HUDEP-2 (cell line): Measurements from ENCODE around the gene MAPK9.
A peak's percentile ranks its signal among the peaks of the same experiment; 100 is the strongest.

Experiments used
- DNase-seq, 76 experiments: peaks; one replicate each; lab custom pipeline; 2025; ENCODE audit not compliant: unreplicated experiment in 76 of 76; lab: John Stamatoyannopoulos, UW

The MAPK9 gene

GRCh38 chr5:180291943-180292831, at the start of gene MAPK9:
Gene MAPK9 (minus strand): TSS chr5:180292083. CDS start chr5:180280561, 11,522 bp downstream.
- DNase-seq, result peak in 68 of 76 experiments; percentile 2 to 81 (median 56)

GRCh38 chr5:180341595-180341994, 49.7 kb upstream of the MAPK9 start:
- DNase-seq, result no peak

GRCh38 chr5:180340856-180341255, 49.0 kb upstream of the MAPK9 start:
- DNase-seq, result no peak

GRCh38 chr5:180339583-180340183, 47.8 kb upstream of the MAPK9 start:
- no peak for DNase-seq

GRCh38 chr5:180338001-180338707, 46.3 kb upstream of the MAPK9 start:
- no peak for DNase-seq

- no peak for DNase-seq
Measured at GRCh38 chr5:180336234-180337020, 44.5 kb upstream of the MAPK9 start.

- DNase-seq, result no peak
Measured at GRCh38 chr5:180335614-180336233, 43.8 kb upstream of the MAPK9 start.

- DNase-seq, result no peak
Measured at GRCh38 chr5:180334751-180335613, 43.1 kb upstream of the MAPK9 start.

- DNase-seq, result no peak
Measured at GRCh38 chr5:180334176-180334575, 42.3 kb upstream of the MAPK9 start.

- no peak for DNase-seq
Measured at GRCh38 chr5:180333661-180334060, 41.8 kb upstream of the MAPK9 start.

- no peak for DNase-seq
Measured at GRCh38 chr5:180332861-180333260, 41.0 kb upstream of the MAPK9 start.

GRCh38 chr5:180332051-180332517, 40.2 kb upstream of the MAPK9 start:
- no peak for DNase-seq

- no peak for DNase-seq
Measured at GRCh38 chr5:180331647-180331950, 39.7 kb upstream of the MAPK9 start.

GRCh38 chr5:180330810-180331646, 39.1 kb upstream of the MAPK9 start:
- DNase-seq, result no peak

- no peak for DNase-seq
Measured at GRCh38 chr5:180330270-180330648, 38.4 kb upstream of the MAPK9 start.

GRCh38 chr5:180329606-180330269, 37.9 kb upstream of the MAPK9 start:
- no peak for DNase-seq

- no peak for DNase-seq
Measured at GRCh38 chr5:180329138-180329435, 37.2 kb upstream of the MAPK9 start.
